Gastroesophageal sphincter (tissue), 4 donors: ENCODE data around the gene SLC36A4. TPM values are rescaled to one million over a fixed set of nuclear protein-coding genes. Genes with fewer than 3 reads are reported as not detected.

Experiments used
- ATAC-seq: fragments of 150-250 bp; one replicate; pipeline ENCODE4 v1.9.1; 2016; ENCODE audit warnings: mild to moderate bottlenecking, moderate library complexity
- H3K27ac ChIP-seq, 4 donors: fragments of 200-600 bp; sonication (generic) in 3 of 4; 1 replicate in 3 of 4; 2 replicates in 1 of 4; pipeline ENCODE4 v1.5.1; 2016 to 2019
- H3K27me3 ChIP-seq: fragments of 200-600 bp; sonication (generic); one replicate; pipeline ENCODE4 v1.5.1; 2019
- H3K36me3 ChIP-seq, 2 donors: fragments of 200-600 bp; sonication (generic); one replicate each; pipeline ENCODE4 v1.5.1; 2019; ENCODE audit warnings: control low read depth in 1 of 2
- H3K4me1 ChIP-seq, 3 donors: fragments of 200-600 bp; sonication (generic); 1 replicate in 2 of 3; 2 replicates in 1 of 3; pipeline ENCODE4 v1.5.1; 2016 to 2019; ENCODE audit warnings: control low read depth in 2 of 3
- H3K4me3 ChIP-seq, 2 donors: fragments of 200-600 bp; sonication (generic); one replicate each; pipeline ENCODE4 v1.5.1; 2019; ENCODE audit warnings: mild to moderate bottlenecking in 1 of 2, moderate library complexity in 1 of 2
- H3K9me3 ChIP-seq, 3 donors: fragments of 200-600 bp; sonication (generic); one replicate each; pipeline ENCODE4 v1.5.1; 2017 to 2019; ENCODE audit warnings: control low read depth in 2 of 3
- EP300 ChIP-seq: sonication (generic); formaldehyde crosslinking; IDR thresholded peaks from one replicate; pipeline ENCODE4 v1.6.1; 2017; ENCODE audit warnings: antibody characterized with exemption, mild to moderate bottlenecking
- POLR2A ChIP-seq, 2 donors: fragments of 450-650 bp; IDR thresholded peaks; one replicate each; pipeline ENCODE4 v1.6.1; 2017; ENCODE audit warnings: antibody characterized with exemption in 2 of 2, mild to moderate bottlenecking in 2 of 2, moderate library complexity in 1 of 2
- POLR2AphosphoS5 ChIP-seq: sonication (generic); formaldehyde crosslinking; IDR thresholded peaks from one replicate; pipeline ENCODE4 v1.6.1; 2017; ENCODE audit warnings: antibody characterized with exemption
- WGBS, 2 donors: methylation state at CpG; one replicate each; pipeline ENCODE4 v1.1.5; 2018; ENCODE audit warnings: low coverage in 1 of 2; 5-methylcytosine and 5-hydroxymethylcytosine counted together
- small RNA-seq, 4 donors: library from RNA; depleted of rRNA; stranded (forward); fragments of <200 nt; gene quantifications; one replicate each; pipeline ENCODE3, GENCODE V24; 2016
- total RNA-seq, 4 donors: library from RNA; depleted of rRNA; stranded (reverse); fragments of >200 nt; gene quantifications; one replicate each; pipeline ENCODE4 v1.1.0, GENCODE V29; 2016
- TF ChIP-seq, protein P1 (sequence below), 4 experiments: fragments of 200-600 bp in 2 of 4; fragments of 450-650 bp in 2 of 4; sonication (generic) in 1 of 4; IDR thresholded peaks; one replicate each; pipeline ENCODE4 v1.5.1; 2017 to 2019; ENCODE audit warnings: antibody characterized with exemption in 4 of 4, mild to moderate bottlenecking in 2 of 4, moderate library complexity in 2 of 4

Gene SLC36A4
- total RNA-seq, 4 donors from 2014 or later: 10.4 to 21.9 (median 18.9) TPM

DNA sequence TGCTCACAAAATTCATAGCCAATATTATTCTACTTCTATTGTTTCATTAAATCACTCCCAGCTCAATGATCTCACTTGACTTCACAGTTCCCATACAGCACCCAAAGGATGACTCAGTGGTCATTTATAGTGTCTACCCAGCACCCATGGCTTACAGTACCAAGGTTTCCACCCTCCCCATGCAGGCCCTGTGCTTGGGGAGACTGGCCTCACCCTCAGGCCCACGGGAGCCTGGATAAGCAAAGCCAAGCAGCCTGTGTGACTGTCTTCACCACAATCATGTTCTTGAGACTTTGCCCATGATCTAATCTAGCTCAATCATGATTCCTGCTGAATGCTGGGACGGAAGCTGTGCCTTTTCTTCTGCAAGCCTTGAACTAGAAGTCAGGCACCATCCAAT is 97.6 kb downstream of the SLC36A4 start:
- H3K4me1 ChIP-seq: no peaks in the 10 kb centered on the region
- no peaks in the 10 kb centered on the region for H3K27me3 ChIP-seq
- ATAC-seq: no peak
- 40 to 67% methylated on average over 1 to 2 of the region's 2 CpGs for WGBS, 2 donors
- no peak overlapping the region for H3K27ac ChIP-seq
- H3K36me3 ChIP-seq: no peaks in the 10 kb centered on the region
- no peak overlapping the region for H3K4me3 ChIP-seq
- no peak for TF ChIP-seq EP300
- TF ChIP-seq POLR2AphosphoS5: no peak
- TF ChIP-seq POLR2A (IDR thresholded peaks at IDR 0.05): no peak
- TF ChIP-seq, protein P1, sequence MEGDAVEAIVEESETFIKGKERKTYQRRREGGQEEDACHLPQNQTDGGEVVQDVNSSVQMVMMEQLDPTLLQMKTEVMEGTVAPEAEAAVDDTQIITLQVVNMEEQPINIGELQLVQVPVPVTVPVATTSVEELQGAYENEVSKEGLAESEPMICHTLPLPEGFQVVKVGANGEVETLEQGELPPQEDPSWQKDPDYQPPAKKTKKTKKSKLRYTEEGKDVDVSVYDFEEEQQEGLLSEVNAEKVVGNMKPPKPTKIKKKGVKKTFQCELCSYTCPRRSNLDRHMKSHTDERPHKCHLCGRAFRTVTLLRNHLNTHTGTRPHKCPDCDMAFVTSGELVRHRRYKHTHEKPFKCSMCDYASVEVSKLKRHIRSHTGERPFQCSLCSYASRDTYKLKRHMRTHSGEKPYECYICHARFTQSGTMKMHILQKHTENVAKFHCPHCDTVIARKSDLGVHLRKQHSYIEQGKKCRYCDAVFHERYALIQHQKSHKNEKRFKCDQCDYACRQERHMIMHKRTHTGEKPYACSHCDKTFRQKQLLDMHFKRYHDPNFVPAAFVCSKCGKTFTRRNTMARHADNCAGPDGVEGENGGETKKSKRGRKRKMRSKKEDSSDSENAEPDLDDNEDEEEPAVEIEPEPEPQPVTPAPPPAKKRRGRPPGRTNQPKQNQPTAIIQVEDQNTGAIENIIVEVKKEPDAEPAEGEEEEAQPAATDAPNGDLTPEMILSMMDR (IDR thresholded peaks at IDR 0.05): no peak
- peaks cover 0 to 12% (median 0%) of the 10 kb centered on the region in 3 donors for H3K9me3 ChIP-seq

GRCh38 chr11:93099806-93100205 is 98.0 kb downstream of the SLC36A4 start:
- no peaks in the 10 kb centered on the region for H3K36me3 ChIP-seq
- no peaks in the 10 kb centered on the region for H3K27me3 ChIP-seq
- peaks cover 0 to 12% (median 0%) of the 10 kb centered on the region in 3 donors for H3K9me3 ChIP-seq
- H3K4me1 ChIP-seq: no peaks in the 10 kb centered on the region
- 67 to 86% methylated on average over 1 of the region's 2 CpGs for WGBS, 2 donors
- ATAC-seq: no peak
- TF ChIP-seq, protein P1 (IDR thresholded peaks at IDR 0.05): no peak
- TF ChIP-seq POLR2AphosphoS5 (no peak), EP300 (no peak)
- no peak overlapping the region for H3K4me3 ChIP-seq
- H3K27ac ChIP-seq: no peak overlapping the region

Small RNA genes lying within 50 kb of the gene (small RNA-seq; reads per million reads assigned to genes)
- 0 reads per million in 4 donors for gene AP003072.1

Other genes with a start within 250 kb of the SLC36A4 start
- gene MTNR1B, start 228.3 kb downstream of the SLC36A4 start, total RNA-seq: not detected
- gene DEUP1, start 132.8 kb upstream of the SLC36A4 start, total RNA-seq: not detected